GM18520 (cell line): Measurements from ENCODE around the gene RFESD.
"Not testable (repeated sequence)": the region's sequence is repeated elsewhere in the genome, so short reads cannot be mapped to it uniquely, and the experiment has no call there.

ENCODE experiments used
- ATAC-seq: cut with Tn5 transposase; IDR thresholded peaks from one replicate; pipeline ENCODE4 v1.9.1; 2021; ENCODE audit not compliant: unreplicated experiment

RFESD gene

GRCh38 chr5:95706196-95706595, 59.6 kb downstream of the RFESD start:
- ATAC-seq = not testable (repeated sequence)

- no peak for ATAC-seq
These were observed 60.5 kb downstream of the RFESD start for GRCh38 chr5:95707055-95707454.
